Measurements from ENCODE around the gene KRTAP10-3. TPM values are rescaled to one million over a fixed set of nuclear protein-coding genes. Genes with fewer than 3 reads are reported as not detected.

Gene KRTAP10-3
- total and polyA plus RNA-seq, 7 donors, result not detected

DNA sequence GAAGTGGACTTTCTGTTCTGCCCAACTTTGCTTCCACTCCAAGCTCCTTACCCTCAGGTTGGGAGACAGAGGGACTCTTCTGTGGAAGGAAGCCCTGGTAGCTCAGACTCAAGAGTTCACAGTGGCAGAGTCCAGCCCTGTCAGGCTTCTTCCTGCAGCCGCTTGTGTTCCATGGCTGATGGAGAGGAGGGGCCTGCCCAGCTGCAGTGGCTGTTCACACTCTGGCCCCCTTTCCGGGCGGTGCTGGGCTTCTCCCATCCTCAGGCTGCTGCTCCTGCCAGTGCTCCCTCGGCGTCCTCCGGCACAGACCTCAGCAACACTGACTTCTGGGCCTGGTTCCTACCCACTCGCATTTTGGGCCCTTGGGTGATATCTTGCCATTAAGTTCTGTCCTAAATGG is 22.6 kb downstream of the KRTAP10-3 start:
- DNase-seq (no peak), ATAC-seq (no peak)
- Histone ChIP-seq H3K27ac (no peak overlapping the region), H3K4me3 (no peak overlapping the region), H3K4me1 (no peaks in the 10 kb centered on the region), H3K27me3 (ENCODE audit: insufficient read depth in 3 of 3, low read length in 2 of 3) (peaks cover 0 to 19% (median 9%) of the 10 kb centered on the region in 3 donors), H3K9me3 (no peaks in the 10 kb centered on the region), H3K36me3 (ENCODE audit: insufficient read depth in 1 of 2, low read depth in 1 of 2) (no peaks in the 10 kb centered on the region)
- TF ChIP-seq, protein P1, sequence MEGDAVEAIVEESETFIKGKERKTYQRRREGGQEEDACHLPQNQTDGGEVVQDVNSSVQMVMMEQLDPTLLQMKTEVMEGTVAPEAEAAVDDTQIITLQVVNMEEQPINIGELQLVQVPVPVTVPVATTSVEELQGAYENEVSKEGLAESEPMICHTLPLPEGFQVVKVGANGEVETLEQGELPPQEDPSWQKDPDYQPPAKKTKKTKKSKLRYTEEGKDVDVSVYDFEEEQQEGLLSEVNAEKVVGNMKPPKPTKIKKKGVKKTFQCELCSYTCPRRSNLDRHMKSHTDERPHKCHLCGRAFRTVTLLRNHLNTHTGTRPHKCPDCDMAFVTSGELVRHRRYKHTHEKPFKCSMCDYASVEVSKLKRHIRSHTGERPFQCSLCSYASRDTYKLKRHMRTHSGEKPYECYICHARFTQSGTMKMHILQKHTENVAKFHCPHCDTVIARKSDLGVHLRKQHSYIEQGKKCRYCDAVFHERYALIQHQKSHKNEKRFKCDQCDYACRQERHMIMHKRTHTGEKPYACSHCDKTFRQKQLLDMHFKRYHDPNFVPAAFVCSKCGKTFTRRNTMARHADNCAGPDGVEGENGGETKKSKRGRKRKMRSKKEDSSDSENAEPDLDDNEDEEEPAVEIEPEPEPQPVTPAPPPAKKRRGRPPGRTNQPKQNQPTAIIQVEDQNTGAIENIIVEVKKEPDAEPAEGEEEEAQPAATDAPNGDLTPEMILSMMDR (IDR thresholded peaks at IDR 0.05), result no peak
- intact Hi-C loops (cut with DNase I), result no loop called here
- WGBS, 3 donors, result 42 to 51% (median 45%) methylated on average over 7 of the region's 7 CpGs

DNA sequence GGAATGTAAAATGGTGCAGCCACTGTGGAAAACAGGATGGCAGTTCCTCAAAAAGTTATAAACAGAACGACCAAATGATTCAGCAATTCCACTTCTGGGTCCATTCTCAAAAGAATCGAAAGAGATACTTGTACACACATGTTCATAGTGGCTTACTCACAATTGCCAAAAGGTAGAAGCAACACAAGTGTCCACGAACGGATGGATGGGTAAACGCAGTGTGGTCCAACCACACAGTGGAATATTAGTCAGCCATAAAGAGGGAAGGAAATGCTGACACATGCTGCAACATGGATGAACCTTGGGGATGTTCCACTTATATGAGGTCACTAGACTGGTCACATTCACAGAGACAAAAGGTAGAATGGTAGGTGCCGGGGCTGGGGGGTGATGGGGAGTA is 23.9 kb downstream of the KRTAP10-3 start:
- intact Hi-C loops (cut with DNase I), result no loop called here

DNA sequence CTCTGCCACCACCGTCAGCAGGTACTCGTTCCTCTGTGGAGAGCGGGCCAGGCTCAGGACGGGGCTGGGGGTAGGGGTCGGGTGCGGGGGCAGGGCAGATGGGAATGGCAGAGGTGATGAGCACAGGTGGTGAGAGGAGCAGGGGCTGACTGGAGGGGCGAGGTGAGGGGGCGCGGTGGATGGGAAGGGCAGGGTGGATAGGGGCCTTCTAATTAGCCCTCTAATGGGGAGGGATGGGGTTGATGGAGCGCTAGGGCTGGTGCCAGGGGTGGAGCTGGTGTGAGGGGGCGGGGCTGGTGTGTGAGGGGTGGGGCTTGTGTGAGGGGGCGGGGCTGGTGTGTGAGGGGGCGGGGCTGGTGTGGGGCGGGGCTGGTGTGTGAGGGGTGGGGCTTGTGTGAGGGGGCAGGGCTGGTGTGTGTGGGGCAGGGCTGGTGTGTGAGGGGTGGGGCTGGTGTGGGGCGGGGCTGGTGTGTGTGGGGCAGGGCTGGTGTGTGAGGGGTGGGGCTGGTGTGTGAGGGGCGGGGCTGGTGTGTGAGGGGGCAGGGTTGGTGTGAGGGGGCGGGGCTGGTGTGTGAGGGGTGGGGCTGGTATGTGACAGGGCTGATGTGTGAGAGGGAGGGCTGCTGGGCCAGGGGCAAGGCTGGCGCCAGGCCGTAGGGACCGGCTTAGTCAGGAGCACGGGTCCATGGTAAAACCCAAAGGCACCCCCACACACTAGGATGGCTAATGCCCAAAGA is 24.5 kb downstream of the KRTAP10-3 start:
- DNase-seq (no peak), ATAC-seq (no peak)
- Histone ChIP-seq H3K9me3 (no peaks in the 10 kb centered on the region), H3K27ac (no peak overlapping the region), H3K27me3 (ENCODE audit: insufficient read depth in 3 of 3, low read length in 2 of 3) (peaks cover 0 to 20% (median 5%) of the 10 kb centered on the region in 3 donors), H3K4me1 (no peaks in the 10 kb centered on the region), H3K36me3 (ENCODE audit: insufficient read depth in 1 of 2, low read depth in 1 of 2) (no peaks in the 10 kb centered on the region), H3K4me3 (no peak overlapping the region)
- intact Hi-C loops (cut with DNase I), result no loop called here
- 91 to 95% (median 91%) methylated on average over 17 to 21 of the region's 21 CpGs for WGBS, 3 donors
- TF ChIP-seq, protein P1 (IDR thresholded peaks at IDR 0.05), result no peak

More for the DNA sequence above, 23.9 kb downstream of the KRTAP10-3 start:
- ATAC-seq (no peak), DNase-seq (no peak)
- H3K27ac ChIP-seq, result no peak overlapping the region
- no peaks in the 10 kb centered on the region for H3K4me1 ChIP-seq
- TF ChIP-seq, protein P1 (IDR thresholded peaks at IDR 0.05), result no peak
- WGBS, 3 donors, result 91 to 97% (median 93%) methylated on average over 6 of the region's 6 CpGs
- H3K27me3 ChIP-seq (ENCODE audit: insufficient read depth in 3 of 3, low read length in 2 of 3), result peaks cover 0 to 20% (median 5%) of the 10 kb centered on the region in 3 donors
- H3K36me3 ChIP-seq (ENCODE audit: insufficient read depth in 1 of 2, low read depth in 1 of 2), result no peaks in the 10 kb centered on the region
- no peaks in the 10 kb centered on the region for H3K9me3 ChIP-seq
- no peak overlapping the region for H3K4me3 ChIP-seq

DNA sequence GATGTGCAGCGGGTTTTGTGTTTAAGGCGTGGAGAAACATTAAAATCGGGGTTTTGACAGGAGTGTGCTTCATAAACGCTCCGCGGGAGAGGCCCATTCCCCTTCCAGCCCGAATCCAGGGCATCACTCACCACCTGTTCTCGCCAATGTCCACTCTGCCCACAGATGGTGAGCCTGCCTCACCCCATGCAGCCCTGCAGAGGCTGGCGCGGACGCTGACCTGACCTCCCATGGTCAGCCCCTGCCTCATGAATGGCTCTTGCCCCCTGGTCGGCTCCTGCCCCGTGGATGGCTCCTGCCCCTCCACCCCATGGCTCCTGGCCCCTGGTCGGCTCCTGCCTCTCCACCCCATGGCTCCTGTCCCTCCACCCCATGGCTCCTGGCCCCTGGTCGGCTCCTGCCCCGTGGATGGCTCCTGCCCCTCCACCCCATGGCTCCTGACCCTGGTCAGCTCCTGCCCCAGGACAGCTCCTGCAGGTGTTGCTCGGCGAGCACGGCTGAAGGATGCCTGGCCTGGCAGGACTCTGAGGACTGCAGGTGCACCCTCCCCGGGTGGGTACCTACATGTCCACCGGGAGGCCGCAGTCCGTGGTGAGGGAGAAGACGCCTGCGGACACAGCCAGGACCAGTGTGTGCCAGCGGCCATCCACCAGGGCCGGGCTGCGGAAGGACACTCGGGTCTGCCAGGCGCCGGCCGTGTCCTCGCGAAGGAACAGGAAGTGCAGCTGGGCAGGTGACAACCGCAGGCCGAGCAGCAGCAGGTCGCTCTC is 25.3 kb downstream of the KRTAP10-3 start:
- H3K4me3 ChIP-seq, result no peak overlapping the region
- no peak for ATAC-seq
- 81 to 82% (median 81%) methylated on average over 37 of the region's 37 CpGs for WGBS, 3 donors
- H3K9me3 ChIP-seq, result no peaks in the 10 kb centered on the region
- H3K27me3 ChIP-seq (ENCODE audit: insufficient read depth in 3 of 3, low read length in 2 of 3), result peaks cover 0 to 23% (median 4%) of the 10 kb centered on the region in 3 donors
- intact Hi-C loops (cut with DNase I), result no loop called here
- no peaks in the 10 kb centered on the region for H3K36me3 ChIP-seq (ENCODE audit: insufficient read depth in 1 of 2, low read depth in 1 of 2)
- TF ChIP-seq, protein P1 (IDR thresholded peaks at IDR 0.05), result no peak
- no peak overlapping the region for H3K27ac ChIP-seq
- no peaks in the 10 kb centered on the region for H3K4me1 ChIP-seq
- DNase-seq, result peak in 1 of 2 donors; percentile 43

All from psoas muscle (tissue), 8 donors.